ENCODE measurements around the gene SP8.
"Not testable (repeated sequence)": the region's sequence is repeated elsewhere in the genome, so short reads cannot be mapped to it uniquely, and the experiment has no call there.

The SP8 gene

GRCh38 chr7:20786779-20787659, at the start of gene SP8:
Gene SP8, minus strand, starts transcription at chr7:20786886. Its CDS starts 88 bp downstream, at chr7:20786798.
- Histone ChIP-seq H3K4me2 (peak within 1 kb of the TSS; percentile 60), H3K36me3 (ENCODE audit: insufficient read depth) (no peaks in the 10 kb centered on the region), H4K20me1 (ENCODE audit: insufficient read depth) (no peaks in the 10 kb centered on the region), H3K79me2 (ENCODE audit: insufficient read depth, low read depth) (no peaks in the 10 kb centered on the region), H3K4me3 (IDR thresholded peaks at IDR 0.05; ENCODE audit: insufficient read depth, low read depth, low read length) (no peak within 1 kb of the TSS), H3K4me1 (ENCODE audit: low read depth, poor library complexity, severe bottlenecking) (no peaks in the 10 kb centered on the region), H3K27me3 (ENCODE audit: insufficient read depth, low read depth) (peaks cover 7% of the 10 kb centered on the region; the same call in 1 of the 2 replicates), H2AFZ (ENCODE audit: low read depth) (peak within 1 kb of the TSS; percentile 80), H3K27ac (no peak within 1 kb of the TSS), H3K9ac (peak within 1 kb of the TSS; percentile 32; the same call in 1 of the 2 replicates)
- TF ChIP-seq, protein P1, sequence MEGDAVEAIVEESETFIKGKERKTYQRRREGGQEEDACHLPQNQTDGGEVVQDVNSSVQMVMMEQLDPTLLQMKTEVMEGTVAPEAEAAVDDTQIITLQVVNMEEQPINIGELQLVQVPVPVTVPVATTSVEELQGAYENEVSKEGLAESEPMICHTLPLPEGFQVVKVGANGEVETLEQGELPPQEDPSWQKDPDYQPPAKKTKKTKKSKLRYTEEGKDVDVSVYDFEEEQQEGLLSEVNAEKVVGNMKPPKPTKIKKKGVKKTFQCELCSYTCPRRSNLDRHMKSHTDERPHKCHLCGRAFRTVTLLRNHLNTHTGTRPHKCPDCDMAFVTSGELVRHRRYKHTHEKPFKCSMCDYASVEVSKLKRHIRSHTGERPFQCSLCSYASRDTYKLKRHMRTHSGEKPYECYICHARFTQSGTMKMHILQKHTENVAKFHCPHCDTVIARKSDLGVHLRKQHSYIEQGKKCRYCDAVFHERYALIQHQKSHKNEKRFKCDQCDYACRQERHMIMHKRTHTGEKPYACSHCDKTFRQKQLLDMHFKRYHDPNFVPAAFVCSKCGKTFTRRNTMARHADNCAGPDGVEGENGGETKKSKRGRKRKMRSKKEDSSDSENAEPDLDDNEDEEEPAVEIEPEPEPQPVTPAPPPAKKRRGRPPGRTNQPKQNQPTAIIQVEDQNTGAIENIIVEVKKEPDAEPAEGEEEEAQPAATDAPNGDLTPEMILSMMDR (conservative IDR thresholded peaks at IDR 0.05; ENCODE audit: low read depth, low read length) = no peak

- not testable (repeated sequence) for H3K79me2 ChIP-seq (ENCODE audit: insufficient read depth, low read depth); H3K4me3 ChIP-seq (IDR thresholded peaks at IDR 0.05; ENCODE audit: insufficient read depth, low read depth, low read length); H2AFZ ChIP-seq (ENCODE audit: low read depth); H3K27me3 ChIP-seq (ENCODE audit: insufficient read depth, low read depth); H3K4me2 ChIP-seq; H4K20me1 ChIP-seq (ENCODE audit: insufficient read depth); H3K27ac ChIP-seq; H3K4me1 ChIP-seq (ENCODE audit: low read depth, poor library complexity, severe bottlenecking); H3K36me3 ChIP-seq (ENCODE audit: insufficient read depth); H3K9ac ChIP-seq
Observed at GRCh38 chr7:20836424-20836823, 49.7 kb upstream of the SP8 start.

- Histone ChIP-seq H3K4me2 (no peak overlapping the region), H3K9ac (no peak overlapping the region), H3K36me3 (ENCODE audit: insufficient read depth) (no peaks in the 10 kb centered on the region), H4K20me1 (ENCODE audit: insufficient read depth) (no peaks in the 10 kb centered on the region), H3K4me3 (IDR thresholded peaks at IDR 0.05; ENCODE audit: insufficient read depth, low read depth, low read length) (no peak overlapping the region), H2AFZ (ENCODE audit: low read depth) (no peak overlapping the region), H3K27me3 (ENCODE audit: insufficient read depth, low read depth) (no peaks in the 10 kb centered on the region), H3K79me2 (ENCODE audit: insufficient read depth, low read depth) (no peaks in the 10 kb centered on the region), H3K4me1 (ENCODE audit: low read depth, poor library complexity, severe bottlenecking) (no peaks in the 10 kb centered on the region), H3K27ac (no peak overlapping the region)
- TF ChIP-seq, protein P1 (conservative IDR thresholded peaks at IDR 0.05; ENCODE audit: low read depth, low read length) = no peak
Observed at GRCh38 chr7:20835111-20835750, 48.5 kb upstream of the SP8 start.

- Histone ChIP-seq H4K20me1 (ENCODE audit: insufficient read depth) (no peaks in the 10 kb centered on the region), H3K4me3 (IDR thresholded peaks at IDR 0.05; ENCODE audit: insufficient read depth, low read depth, low read length) (no peak overlapping the region), H3K9ac (no peak overlapping the region), H3K27me3 (ENCODE audit: insufficient read depth, low read depth) (no peaks in the 10 kb centered on the region), H3K79me2 (ENCODE audit: insufficient read depth, low read depth) (no peaks in the 10 kb centered on the region), H3K27ac (no peak overlapping the region), H3K36me3 (ENCODE audit: insufficient read depth) (no peaks in the 10 kb centered on the region), H3K4me1 (ENCODE audit: low read depth, poor library complexity, severe bottlenecking) (peaks cover 3% of the 10 kb centered on the region), H3K4me2 (no peak overlapping the region), H2AFZ (ENCODE audit: low read depth) (no peak overlapping the region)
- TF ChIP-seq, protein P1 (conservative IDR thresholded peaks at IDR 0.05; ENCODE audit: low read depth, low read length) = peak; percentile 43
Observed at GRCh38 chr7:20834656-20835055, 48.0 kb upstream of the SP8 start.

Measured in KMS-11 (cell line).